A673 (cell line): ENCODE measurements around the gene SOS1. TPM values are rescaled to one million over a fixed set of nuclear protein-coding genes. Genes with fewer than 3 reads are reported as not detected.
A peak's percentile ranks its signal among the peaks of the same experiment; 100 is the strongest.

Experiments
- BruUV-seq: library from RNA; stranded (reverse); fragments of 400-500 nt; replicated peaks from 2 replicates; lab custom pipeline; 2021; lab: Mats Ljungman, UMichigan
- CTCF ChIA-PET: fragments of 300-600 bp; sonication (Branson Sonifier 250); formaldehyde crosslinking; loops from one replicate; lab custom pipeline; 2022; ENCODE audit warnings: antibody characterized with exemption; lab: Charles Lee
- POLR2A ChIA-PET: fragments of 300-600 bp; sonication (Branson Sonifier 250); formaldehyde crosslinking; loops from one replicate; lab custom pipeline; 2022; ENCODE audit warnings: antibody characterized with exemption; ENCODE audit not compliant: low non-redundant PET; lab: Charles Lee
- DNase-seq: peaks from one replicate; pipeline ENCODE4 v3.0.0-alpha.2; 2015; ENCODE audit warnings: low spot score
- H3K27ac ChIP-seq: fragments of 200-600 bp; sonication (generic); 2 replicates; pipeline ENCODE4 v1.5.1; 2016; ENCODE audit warnings: mixed run types, low read depth, mild to moderate bottlenecking, mixed read lengths, antibody characterized with exemption, low read length; ENCODE audit not compliant: poor library complexity, severe bottlenecking
- H3K27me3 ChIP-seq: fragments of 200-600 bp; sonication (generic); replicated peaks from 2 replicates; pipeline ENCODE4 v1.6.1; 2017; ENCODE audit warnings: mixed run types, low read depth, mild to moderate bottlenecking, mixed read lengths, antibody characterized with exemption, low read length; ENCODE audit not compliant: insufficient read depth, poor library complexity
- H3K36me3 ChIP-seq: fragments of 200-600 bp; sonication (generic); 2 replicates; pipeline ENCODE4 v1.6.1; 2016; ENCODE audit warnings: mixed run types, mild to moderate bottlenecking, mixed read lengths, antibody characterized with exemption, low read length; ENCODE audit not compliant: insufficient read depth, poor library complexity, severe bottlenecking
- H3K4me1 ChIP-seq: fragments of 200-600 bp; sonication (generic); 2 replicates; pipeline ENCODE4 v1.6.1; 2017; ENCODE audit warnings: mixed run types, mild to moderate bottlenecking, mixed read lengths, antibody characterized with exemption, low read length; ENCODE audit not compliant: insufficient read depth, poor library complexity, severe bottlenecking
- H3K4me3 ChIP-seq: fragments of 200-600 bp; sonication (generic); 2 replicates; pipeline ENCODE4 v1.5.1; 2016; ENCODE audit warnings: low read depth, mixed run types, mild to moderate bottlenecking, mixed read lengths, low read length; ENCODE audit not compliant: poor library complexity, severe bottlenecking
- H3K9me3 ChIP-seq: fragments of 200-600 bp; sonication (generic); 2 replicates; pipeline ENCODE4 v1.6.1; 2016; ENCODE audit warnings: mixed run types, low read depth, mild to moderate bottlenecking, mixed read lengths, antibody characterized with exemption, low read length; ENCODE audit not compliant: poor library complexity, severe bottlenecking
- CTCF ChIP-seq: fragments of 300-800, 200-600 bp; sonication (generic); conservative IDR thresholded peaks from 2 replicates; pipeline ENCODE4 v1.5.1; 2017; ENCODE audit warnings: low read depth, mild to moderate bottlenecking, antibody characterized with exemption, low read length, moderate library complexity, mixed read lengths
- EZH2 ChIP-seq: fragments of 200-600 bp; sonication (generic); IDR thresholded peaks from 2 replicates; pipeline ENCODE4 v1.6.1; 2017; ENCODE audit warnings: borderline replicate concordance, low read depth, mild to moderate bottlenecking, mixed read lengths, antibody characterized with exemption, low read length; ENCODE audit not compliant: poor library complexity, severe bottlenecking
- intact Hi-C: fragments of 100-400 bp; cut with micrococcal nuclease; formaldehyde crosslinking; loops from one replicate; pipeline ENCODE4 v1.10.0; 2022; ENCODE audit not compliant: unreplicated experiment
- total RNA-seq: library from RNA; stranded (reverse); gene quantifications from 2 replicates; pipeline ENCODE4 v1.2.3, GENCODE V29; 2021

SOS1 gene
- total RNA-seq, 1 experiment from 2014 or later: 37.8 TPM

DNA sequence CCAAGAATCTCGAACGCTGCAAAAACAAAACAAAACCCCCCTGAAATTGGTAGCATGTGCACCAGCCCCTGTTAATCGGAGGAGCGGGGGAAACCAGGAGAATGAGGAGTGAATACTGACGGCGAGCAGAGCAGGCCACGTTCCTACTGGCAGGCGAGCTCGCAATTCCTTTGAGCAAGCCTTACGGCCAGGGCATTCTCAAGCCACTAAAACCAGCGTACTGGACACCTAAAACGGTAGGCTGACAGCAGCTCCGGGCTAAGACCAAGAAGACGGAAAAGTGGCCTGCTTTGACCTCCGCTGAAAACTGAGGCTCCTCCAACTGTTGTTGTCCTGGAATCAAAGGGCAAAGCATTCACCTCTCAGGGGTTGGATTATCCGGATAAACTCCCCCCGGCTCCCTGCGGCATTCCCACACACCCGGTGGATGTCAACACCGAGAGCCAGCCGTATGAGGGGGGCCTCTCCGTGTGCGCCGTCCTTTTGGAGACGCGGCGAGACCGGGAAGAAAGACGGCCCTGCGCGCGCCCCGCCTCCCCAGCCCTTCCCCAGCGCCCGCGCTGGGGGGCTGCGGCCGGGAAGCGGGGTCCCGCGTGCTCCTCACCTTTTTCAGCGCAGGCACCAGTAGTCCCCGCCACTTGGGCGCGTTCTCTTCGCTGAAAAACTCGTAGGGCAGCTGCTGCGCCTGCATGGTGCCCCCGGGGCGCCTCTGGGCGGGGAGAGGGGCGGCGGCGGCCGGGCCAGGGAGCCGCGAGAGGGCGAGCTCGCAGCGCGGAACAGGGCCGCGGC lies 925 bp downstream of the SOS1 start:
- Histone ChIP-seq H3K4me1 (peaks cover 12% of the 10 kb centered on the region), H3K4me3 (peak overlapping the region; percentile 79), H3K36me3 (peaks cover 13% of the 10 kb centered on the region), H3K9me3 (no peaks in the 10 kb centered on the region), H3K27ac (peak overlapping the region; percentile 76), H3K27me3 (no peaks in the 10 kb centered on the region)
- BruUV-seq: no TSS peak
- intact Hi-C loops: loop anchor here (2.0 to 5.0 kb wide), 2 partner anchors 63 to 109 kb away; no protein-coding TSS in a partner anchor
- peak; percentile 57 for DNase-seq
- ChIA-PET POLR2A (no interaction called here), CTCF (interaction anchor here (1.3 kb wide), 1 partner anchor 108 kb away, joined by 4 read pairs; no protein-coding TSS in a partner anchor)
- TF ChIP-seq CTCF (peak; percentile 28; the same call in 1 of the 2 replicates), EZH2 (no peak)

- Histone ChIP-seq H3K9me3 (no peaks in the 10 kb centered on the region), H3K27me3 (no peaks in the 10 kb centered on the region), H3K36me3 (peaks cover 13% of the 10 kb centered on the region), H3K4me1 (peaks cover 11% of the 10 kb centered on the region), H3K4me3 (peak overlapping the region; percentile 79), H3K27ac (peak overlapping the region; percentile 76)
- intact Hi-C loops: no loop called here
- POLR2A ChIA-PET: no interaction called here
- peak; percentile 32 for DNase-seq
- BruUV-seq: TSS peak; percentile 54
- CTCF ChIA-PET: interaction anchor here (1.0 kb wide), 1 partner anchor 171 kb away, joined by 3 read pairs; no protein-coding TSS in a partner anchor
- TF ChIP-seq CTCF (no peak), EZH2 (no peak)
These were observed 1.9 kb downstream of the SOS1 start for GRCh38 chr2:39118786-39119499.

GRCh38 chr2:39115556-39115955 lies 5.3 kb downstream of the SOS1 start:
- Histone ChIP-seq H3K9me3 (no peaks in the 10 kb centered on the region), H3K27me3 (no peaks in the 10 kb centered on the region), H3K4me3 (no peak overlapping the region), H3K36me3 (peaks cover 13% of the 10 kb centered on the region), H3K27ac (no peak overlapping the region), H3K4me1 (peaks cover 5% of the 10 kb centered on the region)
- DNase-seq: no peak
- ChIA-PET CTCF (no interaction called here), POLR2A (no interaction called here)
- TF ChIP-seq EZH2 (no peak), CTCF (no peak)
- intact Hi-C loops: no loop called here
- no TSS peak for BruUV-seq
